GM19351 (cell line): ENCODE results near the gene GSS.

Experiments used
- ATAC-seq: cut with Tn5 transposase; IDR thresholded peaks from one replicate; pipeline ENCODE4 v1.9.1; 2021; ENCODE audit warnings: mild to moderate bottlenecking, moderate library complexity; ENCODE audit not compliant: unreplicated experiment

GSS gene

DNA sequence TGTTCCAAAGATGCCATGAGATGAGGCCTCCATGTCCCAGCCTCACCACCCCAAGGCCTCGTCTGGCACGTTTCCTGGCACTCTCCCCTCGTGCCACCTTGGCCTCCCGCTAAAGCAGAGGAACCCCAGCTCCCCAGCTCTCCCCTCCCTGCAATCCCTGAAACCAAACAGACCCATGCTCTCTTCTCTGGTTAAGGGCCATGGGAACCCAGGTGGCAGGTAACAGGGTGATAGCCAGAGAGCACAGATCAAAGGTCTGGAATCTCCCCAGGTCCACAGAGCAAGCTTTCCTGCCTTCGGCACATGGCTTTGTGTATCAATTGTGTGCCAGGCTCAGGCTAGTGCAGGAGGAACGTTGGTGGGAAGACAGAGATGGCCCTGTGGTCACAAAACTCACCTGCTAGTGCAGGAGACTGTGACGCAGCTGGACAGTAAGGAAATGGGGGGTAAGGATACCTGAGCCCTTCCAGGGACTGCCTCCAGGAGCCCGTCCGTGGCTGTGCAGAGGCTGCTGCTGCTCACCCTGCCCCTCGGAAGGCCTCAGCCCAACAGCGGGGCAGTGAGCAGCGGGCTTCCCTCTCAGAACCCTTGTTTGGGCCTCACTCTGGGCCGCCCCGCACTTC lies 39.0 kb upstream of the GSS start:
- ATAC-seq = no peak

DNA sequence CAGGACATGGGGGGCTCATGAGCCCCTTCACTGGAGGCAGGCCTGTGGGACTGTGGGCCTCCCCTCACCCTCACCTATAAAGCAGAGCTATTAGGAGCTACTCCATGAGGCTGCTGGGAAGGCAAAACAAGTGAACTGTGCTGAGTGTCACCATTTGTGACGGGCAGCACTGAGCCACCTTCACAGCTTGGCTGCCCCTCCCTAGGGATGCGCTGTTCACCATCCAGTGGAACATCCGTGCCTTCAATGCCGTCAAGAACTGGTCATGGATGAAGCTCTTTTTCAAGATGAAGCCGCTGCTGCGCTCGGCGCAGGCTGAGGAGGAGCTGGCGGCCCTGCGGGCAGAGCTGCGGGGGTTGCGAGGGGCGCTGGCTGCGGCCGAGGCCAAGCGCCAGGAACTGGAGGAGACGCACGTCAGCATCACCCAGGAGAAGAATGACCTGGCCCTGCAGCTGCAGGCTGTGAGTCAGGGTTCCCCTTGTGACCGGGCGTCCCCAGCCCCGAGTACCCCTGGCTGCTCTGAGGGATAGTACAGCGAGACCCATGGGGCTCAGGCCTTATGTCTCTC lies 38.4 kb upstream of the GSS start:
- ATAC-seq = no peak

DNA sequence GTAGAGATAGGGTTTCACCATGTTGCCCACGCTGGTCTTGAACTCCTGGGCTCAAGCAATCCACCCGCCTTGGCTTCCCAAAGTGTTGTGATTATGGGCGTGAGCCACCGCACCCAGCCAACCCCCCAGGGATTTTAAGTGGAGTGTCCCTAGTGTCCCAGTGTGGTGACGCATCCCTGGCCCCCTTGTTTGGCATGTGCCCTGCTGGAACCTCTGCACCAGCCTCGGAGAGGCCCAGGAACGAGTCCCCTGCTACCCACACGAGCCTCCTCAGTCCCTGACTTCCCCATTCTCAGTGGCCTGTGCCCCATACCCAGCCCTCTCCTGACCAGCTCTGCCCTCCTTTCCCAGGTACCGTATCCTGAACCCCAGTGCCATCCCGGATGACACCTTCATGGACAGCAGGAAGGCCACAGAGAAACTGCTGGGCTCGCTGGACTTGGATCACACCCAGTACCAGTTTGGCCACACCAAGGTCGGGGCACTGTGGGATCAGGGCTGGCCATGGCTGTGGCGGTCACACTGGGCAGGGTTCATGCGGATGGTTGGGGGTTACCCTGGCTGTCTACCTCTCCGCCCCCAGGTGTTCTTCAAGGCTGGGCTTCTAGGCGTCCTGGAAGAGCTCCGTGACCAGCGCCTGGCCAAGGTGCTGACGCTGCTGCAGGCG lies 37.3 kb upstream of the GSS start:
- ATAC-seq = no peak

DNA sequence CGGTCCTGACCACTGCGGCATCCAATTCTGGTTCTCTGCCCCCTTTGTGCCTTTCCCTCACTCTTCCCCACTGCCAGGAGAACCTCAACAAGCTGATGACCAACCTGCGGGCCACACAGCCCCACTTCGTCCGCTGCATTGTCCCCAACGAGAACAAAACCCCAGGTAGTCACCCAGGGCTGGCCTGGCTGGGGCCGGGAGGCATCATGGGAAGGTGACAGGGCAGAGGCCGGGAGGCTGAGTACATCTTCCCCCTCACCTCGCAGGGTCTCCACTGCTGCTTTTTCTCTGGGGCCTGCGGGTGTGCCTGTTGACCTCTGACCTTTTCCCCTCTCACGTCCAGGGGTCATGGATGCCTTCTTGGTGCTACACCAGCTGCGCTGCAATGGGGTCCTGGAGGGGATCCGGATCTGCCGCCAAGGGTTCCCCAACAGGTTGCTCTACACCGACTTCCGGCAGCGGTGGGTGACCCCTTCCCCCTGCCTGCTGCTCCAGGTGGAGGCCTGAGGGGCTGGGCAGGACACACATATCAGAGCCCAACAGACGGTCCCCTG lies 35.1 kb upstream of the GSS start:
- no peak for ATAC-seq

DNA sequence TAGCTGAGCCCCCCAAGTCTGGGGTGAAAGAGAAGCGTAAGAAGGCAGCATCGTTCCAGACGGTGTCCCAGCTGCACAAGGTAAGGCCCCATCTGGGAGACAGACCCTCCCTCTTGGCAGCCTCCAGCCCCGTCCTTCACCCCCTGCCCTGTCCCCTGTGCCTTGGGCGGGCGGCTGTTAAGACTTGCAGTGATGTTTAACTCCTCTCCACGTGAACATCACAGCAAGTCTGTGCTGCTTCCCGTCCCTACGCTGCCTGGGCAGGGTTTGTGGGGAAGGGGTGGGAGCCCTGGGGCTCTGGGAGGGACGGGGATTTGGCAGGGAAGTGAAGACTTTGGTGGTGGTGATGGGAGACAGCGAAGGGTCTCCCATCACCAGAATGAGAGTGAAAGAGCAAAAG lies 34.6 kb upstream of the GSS start:
- no peak for ATAC-seq

DNA sequence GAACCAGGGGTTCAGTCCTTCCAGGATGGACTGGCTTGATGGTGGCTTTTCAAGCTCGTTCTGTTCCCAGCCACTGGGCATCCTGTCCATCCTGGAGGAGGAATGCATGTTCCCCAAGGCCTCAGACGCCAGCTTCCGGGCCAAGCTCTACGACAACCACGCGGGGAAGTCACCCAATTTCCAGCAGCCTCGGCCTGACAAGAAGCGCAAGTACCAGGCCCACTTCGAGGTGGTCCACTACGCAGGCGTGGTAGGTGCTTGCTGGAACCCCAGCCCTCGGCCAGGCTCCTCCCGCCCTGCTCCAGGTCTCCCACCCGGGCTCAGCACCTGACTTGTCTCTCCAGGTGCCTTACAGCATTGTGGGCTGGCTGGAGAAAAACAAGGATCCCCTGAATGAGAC lies 34.1 kb upstream of the GSS start:
- no peak for ATAC-seq

DNA sequence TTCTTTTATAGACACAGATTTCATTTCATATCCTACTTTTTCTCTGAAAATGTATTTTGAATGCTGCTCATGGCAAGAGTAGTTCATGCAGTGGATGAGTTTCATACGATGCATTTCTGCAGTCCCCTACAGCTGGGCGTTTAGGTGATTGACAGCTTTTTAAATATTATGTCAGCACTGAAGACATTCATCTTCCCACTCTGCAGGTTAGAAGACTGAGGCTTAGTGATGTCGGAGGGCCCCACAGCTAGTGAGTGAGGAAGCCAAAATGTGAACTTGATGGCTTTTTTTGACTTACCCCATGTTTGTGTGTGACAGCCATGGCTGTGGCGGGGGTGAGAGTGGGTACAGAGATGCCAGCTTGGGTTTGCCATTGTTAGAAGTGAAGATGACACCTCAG lies 33.5 kb upstream of the GSS start:
- no peak for ATAC-seq

DNA sequence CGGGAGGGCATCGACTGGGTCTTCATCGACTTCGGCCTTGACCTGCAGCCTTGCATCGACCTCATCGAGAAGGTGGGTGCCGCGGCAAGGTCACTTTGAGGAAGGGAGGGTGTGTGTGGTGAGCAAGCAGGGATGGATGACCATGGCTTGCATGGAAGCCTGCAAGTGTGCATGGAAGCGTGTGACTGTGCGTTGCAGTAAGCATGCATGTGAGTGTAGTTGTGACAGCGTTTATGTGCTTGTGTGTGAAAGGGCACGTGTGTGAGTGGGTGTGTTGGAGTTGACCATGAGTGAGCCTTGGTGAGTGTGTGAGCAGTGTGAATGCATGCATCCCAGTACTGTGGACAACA lies 32.6 kb upstream of the GSS start:
- ATAC-seq = no peak

DNA sequence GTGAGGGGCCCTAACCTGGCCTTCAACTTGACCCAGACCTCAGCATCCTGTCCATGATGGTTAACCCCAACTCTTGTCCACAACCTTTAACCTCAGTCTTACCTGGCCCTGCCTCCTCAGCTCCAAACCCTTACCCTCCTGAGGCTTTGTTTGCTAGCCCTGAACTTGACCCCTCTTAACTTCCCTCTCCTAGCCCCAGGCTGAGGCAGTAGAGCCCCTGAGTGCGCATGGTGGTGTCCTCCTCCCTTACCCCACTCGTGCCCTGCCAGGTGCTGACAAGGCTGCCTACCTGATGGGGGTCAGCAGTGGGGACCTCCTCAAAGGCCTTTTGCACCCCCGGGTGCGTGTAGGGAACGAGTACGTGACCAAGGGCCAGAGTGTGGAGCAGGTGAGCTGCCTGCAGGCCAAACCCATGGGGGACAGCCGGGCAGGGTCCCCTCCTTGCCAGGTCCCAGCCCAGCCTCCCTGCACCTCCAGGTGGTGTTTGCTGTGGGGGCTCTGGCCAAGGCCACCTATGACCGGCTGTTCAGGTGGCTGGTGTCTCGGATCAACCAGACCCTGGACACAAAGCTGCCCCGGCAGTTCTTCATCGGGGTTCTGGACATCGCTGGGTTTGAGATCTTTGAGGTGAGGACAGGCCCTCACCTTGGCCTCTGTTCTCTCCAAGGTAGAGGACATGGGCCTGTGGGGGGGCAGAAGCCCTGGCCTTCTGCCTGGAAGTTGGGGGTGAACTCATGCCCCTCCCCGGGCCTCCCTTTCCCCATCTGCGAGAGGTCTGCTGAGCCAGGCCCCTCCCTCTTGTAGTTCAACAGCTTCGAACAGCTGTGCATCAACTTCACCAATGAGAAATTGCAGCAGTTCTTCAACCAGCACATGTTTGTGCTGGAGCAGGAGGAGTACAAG lies 31.9 kb upstream of the GSS start:
- ATAC-seq = no peak

DNA sequence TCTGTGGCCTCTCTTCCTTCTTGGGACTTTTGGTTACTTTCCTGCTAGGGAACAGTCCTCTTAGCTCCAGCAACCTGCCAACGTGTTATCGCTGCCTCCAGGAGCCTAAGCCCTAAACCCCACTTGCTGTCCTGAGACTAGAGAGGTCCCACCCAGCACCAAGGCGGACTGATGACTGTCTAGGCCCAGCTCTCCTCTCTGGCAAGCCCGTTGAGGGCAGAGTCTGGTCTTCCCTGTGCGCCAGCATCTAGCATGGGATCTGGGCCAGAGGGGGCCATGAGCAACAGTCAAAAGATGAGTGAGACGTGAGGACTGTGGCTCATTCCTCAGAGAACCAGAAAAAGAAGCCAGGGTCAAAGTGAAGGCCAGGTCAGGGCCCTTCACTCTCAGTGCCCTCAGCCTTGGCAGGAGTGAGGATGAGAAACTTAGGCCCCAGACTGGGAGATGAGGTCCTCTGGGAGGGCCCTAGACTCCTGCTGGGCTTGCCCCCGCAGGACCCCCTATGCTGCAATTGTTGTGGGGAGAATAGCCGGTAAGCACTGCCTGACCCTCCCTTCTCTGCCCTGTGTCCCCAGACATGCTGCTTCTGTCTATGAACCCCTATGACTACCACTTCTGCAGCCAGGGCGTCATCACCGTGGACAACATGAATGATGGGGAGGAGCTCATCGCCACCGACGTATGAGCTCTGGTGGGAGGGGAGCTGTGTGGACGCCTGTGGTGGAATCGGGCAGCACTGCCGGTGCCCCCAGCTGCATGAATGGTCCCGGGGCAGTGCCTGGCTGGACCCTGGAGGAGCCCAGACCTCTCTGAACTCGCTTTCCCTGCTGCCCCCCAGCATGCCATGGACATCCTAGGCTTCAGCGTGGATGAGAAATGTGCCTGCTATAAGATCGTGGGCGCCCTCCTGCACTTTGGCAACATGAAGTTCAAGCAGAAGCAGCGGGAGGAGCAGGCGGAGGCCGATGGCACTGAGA lies 31.0 kb upstream of the GSS start:
- no peak for ATAC-seq

DNA sequence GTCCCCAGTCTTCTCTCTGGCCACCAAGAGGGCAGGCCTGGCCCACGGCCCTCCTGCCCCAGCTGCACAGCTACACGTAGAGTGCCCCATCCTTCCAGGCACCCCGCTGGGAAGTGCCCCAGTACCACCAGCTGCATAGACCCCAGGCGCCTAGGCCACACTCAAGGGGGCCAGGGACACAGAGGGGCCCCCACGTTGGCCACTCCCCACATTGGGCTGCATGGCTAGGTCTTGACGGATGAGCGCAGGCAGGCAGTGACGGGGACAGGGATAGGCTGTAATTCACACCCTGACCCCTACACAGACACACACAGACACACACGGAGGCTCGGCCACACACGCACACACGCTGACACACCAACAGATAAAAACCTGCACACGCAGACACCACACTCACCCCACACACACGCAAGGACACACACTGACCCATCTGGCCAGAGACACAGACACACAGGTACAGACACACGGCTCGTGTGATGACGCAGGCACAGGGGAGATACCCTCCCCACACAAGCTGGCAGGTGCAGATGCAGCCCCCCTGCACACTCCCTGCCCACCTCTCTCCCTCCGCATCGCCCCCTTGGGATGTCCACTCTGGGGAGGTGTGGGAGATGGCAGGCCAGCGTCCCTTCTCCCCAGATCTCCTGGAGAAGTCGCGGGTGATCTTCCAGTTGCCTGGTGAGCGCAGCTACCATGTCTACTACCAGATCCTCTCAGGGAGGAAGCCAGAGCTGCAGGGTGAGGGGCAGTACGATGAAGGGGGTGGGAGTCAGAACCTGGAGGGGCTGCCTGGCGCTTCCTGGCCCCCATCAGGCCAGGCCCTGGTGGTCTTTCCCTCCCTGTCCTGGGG lies 30.1 kb upstream of the GSS start:
- ATAC-seq = no peak

DNA sequence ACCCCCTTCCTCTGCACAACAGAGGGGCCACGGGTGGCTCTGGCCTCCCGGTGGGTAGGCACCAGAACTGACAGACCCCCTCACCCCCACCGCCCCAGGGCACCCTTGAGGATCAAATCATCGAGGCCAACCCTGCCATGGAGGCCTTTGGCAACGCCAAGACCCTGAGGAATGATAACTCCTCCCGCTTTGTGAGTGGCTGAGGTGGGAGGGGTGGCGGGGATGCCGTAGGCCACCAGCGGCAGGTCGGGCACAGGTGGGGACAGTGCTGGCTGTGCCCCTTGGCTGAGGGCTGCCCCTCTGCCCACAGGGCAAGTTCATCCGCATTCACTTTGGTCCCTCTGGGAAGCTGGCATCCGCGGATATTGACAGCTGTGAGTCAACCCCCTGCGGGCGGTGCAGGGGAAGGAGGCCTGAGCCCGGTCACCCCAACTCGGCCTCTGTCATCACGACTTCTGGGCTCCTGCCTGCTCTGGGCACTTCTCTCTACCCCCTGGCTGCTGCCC lies 29.2 kb upstream of the GSS start:
- ATAC-seq = no peak

DNA sequence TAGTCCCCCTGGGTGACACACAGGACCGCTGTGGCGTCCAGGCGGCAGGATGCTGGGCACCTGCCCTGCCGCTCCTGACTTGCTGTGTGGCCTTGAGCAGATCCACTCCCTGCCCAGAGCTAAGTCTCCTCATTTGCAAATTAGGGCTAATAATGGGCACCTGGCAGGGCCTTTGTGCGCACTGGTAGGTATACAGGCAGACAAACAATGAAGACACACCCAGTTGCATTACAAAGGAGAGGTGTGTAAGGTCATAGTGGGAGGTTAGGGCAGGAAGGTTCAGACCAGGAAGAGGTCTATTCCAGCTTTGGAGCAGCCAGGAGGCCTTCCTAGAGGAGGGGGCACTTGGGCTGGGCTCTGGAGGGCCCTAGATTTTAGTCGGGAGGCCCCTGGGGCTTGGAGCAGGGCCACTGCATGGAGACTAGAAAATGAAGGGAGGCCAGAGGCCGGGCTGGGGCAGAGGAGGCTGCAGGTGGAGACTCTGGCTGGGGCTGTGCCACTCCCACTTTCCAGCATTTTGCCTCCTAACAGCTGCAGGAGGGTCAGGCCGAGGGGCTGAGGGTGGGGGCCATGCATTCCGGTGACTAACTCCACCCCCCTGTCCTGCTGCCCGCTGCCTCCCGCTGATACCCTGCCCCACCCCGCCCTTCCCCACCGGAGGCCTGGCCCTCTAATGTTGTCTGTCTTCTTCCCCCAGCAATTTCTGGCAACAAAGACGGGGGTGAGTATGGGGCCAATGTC lies 28.6 kb upstream of the GSS start:
- no peak for ATAC-seq

DNA sequence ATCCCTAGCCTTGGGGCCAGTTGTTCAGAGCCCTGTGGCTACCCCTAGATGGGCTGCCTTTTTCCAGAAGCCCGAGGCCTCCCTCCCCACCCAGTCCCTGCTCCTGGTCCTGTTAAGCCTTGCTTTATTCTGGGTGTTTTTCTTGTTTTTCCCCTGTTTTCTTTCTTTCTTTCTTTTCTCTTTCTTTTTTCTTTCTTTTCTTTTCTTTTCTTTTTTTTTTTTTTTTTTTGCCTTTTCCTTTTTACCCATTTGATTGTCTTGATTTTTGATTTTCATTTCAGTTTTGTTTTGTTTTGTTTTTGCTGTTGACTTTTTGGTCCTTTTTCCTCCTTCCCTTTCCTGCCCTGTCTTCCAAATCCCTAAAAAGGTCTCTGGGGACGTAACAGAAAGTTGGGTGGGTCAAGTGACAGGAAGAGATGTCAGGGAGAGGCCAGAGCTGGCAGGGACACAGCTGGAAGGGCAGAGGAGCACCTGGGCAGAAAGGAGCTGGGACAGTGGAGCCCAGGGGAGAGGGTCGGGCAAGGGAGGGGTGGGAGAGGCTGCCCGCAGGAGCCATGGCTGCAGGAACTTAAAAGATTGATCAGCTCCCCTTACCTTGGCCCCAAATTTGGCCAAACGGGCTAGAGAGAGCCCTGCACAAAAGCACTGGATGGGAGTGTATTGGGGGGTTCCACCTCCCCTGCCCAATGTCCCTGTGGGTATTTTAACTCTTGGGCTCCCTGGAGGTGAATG lies 27.6 kb upstream of the GSS start:
- no peak for ATAC-seq

DNA sequence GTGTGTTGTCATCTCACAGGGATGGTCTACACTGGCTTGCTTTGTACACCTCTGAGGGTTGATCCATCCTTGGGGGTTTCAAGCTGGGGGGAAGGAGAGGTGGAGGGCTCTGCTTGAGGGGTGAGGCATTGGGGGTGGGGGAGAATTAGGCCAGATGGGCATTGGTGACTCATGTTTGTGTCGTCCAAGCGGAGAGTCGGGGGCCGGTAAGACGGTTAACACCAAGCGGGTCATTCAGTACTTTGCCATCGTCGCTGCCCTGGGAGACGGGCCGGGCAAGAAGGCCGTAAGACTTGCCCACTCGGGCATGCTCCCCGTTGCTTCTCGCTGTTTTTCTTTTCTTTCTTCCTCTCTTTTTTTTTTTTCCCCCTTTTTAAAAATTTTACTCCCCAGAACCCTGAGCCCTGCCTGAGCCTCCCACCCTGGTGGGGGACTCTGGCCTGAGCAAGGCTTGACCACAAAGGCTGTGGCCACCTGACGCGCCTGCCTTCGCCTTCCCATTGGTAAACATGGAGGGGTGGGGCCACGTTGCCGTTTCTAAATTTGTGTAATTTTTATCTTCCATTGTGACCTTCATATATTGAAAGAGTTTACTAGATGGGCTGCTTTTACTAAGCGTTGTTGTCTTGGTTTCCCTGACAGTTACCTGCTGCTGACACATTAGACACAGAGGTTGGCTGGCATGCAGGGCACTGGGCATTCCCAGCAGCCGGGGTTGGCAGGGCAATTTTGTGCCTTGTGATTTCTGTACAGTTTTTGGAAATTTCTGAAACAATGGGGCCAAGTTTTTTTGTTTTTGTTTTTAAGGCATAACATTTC lies 26.9 kb upstream of the GSS start:
- ATAC-seq = no peak

DNA sequence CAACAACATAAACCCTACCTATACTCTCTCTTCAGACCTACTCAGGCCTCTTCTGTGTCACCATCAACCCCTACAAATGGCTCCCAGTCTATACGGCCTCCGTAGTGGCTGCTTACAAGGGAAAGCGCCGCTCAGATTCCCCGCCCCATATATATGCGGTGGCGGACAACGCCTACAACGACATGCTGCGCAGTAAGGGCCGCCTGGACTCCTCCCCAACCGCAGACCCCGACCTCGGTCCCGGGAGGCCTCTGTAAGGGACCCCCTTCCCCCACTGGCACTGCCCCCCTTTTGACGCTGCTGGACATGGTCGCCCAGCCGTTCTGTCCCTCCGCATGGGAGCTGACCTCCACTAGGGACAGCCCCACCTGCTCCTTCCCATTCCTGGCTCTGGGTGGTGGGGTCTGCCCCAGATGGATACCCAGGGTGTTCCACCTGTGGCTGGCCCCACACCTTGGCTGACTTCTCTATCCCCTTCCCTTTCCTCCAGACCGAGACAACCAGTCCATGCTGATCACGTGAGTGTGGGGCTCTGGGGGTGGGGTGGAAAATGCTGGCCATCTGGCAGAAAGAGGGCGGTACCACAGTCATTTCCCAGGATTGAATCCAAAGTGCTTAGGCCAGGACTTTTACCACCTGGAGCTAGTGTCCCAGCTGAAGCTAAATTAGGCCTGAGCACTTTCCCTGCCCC lies 25.1 kb upstream of the GSS start:
- ATAC-seq = no peak
